ENCODE results near the gene NAA40.
"Not testable (repeated sequence)": the region's sequence is repeated elsewhere in the genome, so short reads cannot be mapped to it uniquely, and the experiment has no call there.

The NAA40 gene

GRCh38 chr11:63958008-63958407, 19.2 kb downstream of the NAA40 start:
- Histone ChIP-seq H3K9ac (ENCODE audit: low read depth in 1 of 2, low read length in 2 of 2) (no peak overlapping the region), H3K4me3 (ENCODE audit: low read depth in 1 of 2, low read length in 2 of 2) (no peak overlapping the region), H3K4me1 (ENCODE audit: control insufficient read depth in 1 of 2, insufficient read depth in 2 of 2, low read length in 2 of 2) (peaks cover 0 to 6% of the 10 kb centered on the region in 2 donors), H3K36me3 (ENCODE audit: control insufficient read depth in 1 of 2, insufficient read depth in 2 of 2, low read length in 2 of 2) (peaks cover 4 to 34% of the 10 kb centered on the region in 2 donors), H3K27me3 (ENCODE audit: control insufficient read depth in 1 of 2, insufficient read depth in 2 of 2, low read length in 2 of 2) (no peaks in the 10 kb centered on the region), H3K9me3 (ENCODE audit: control insufficient read depth in 1 of 2, low read length in 2 of 2) (no peaks in the 10 kb centered on the region), H3K27ac (ENCODE audit: low read depth, low read length) (no peak overlapping the region)

GRCh38 chr11:63961608-63962412, 23.0 kb downstream of the NAA40 start:
- Histone ChIP-seq H3K9ac (ENCODE audit: low read depth in 1 of 2, low read length in 2 of 2) (no peak overlapping the region), H3K27me3 (ENCODE audit: control insufficient read depth in 1 of 2, insufficient read depth in 2 of 2, low read length in 2 of 2) (no peaks in the 10 kb centered on the region), H3K9me3 (ENCODE audit: control insufficient read depth in 1 of 2, low read length in 2 of 2) (no peaks in the 10 kb centered on the region), H3K4me3 (ENCODE audit: low read depth in 1 of 2, low read length in 2 of 2) (no peak overlapping the region), H3K4me1 (ENCODE audit: control insufficient read depth in 1 of 2, insufficient read depth in 2 of 2, low read length in 2 of 2) (peaks cover 0 to 6% of the 10 kb centered on the region in 2 donors), H3K36me3 (ENCODE audit: control insufficient read depth in 1 of 2, insufficient read depth in 2 of 2, low read length in 2 of 2) (no peaks in the 10 kb centered on the region), H3K27ac (ENCODE audit: low read depth, low read length) (no peak overlapping the region)

- H3K36me3 ChIP-seq (ENCODE audit: control insufficient read depth in 1 of 2, insufficient read depth in 2 of 2, low read length in 2 of 2) = not testable (repeated sequence)
Observed at GRCh38 chr11:63963895-63964294, 25.1 kb downstream of the NAA40 start.

GRCh38 chr11:63966444-63966843, 27.6 kb downstream of the NAA40 start:
- Histone ChIP-seq H3K4me1 (ENCODE audit: control insufficient read depth in 1 of 2, insufficient read depth in 2 of 2, low read length in 2 of 2) (peaks cover 0 to under 1% of the 10 kb centered on the region in 2 donors), H3K9ac (ENCODE audit: low read depth in 1 of 2, low read length in 2 of 2) (no peak overlapping the region), H3K27me3 (ENCODE audit: control insufficient read depth in 1 of 2, insufficient read depth in 2 of 2, low read length in 2 of 2) (peaks cover 0 to 1% of the 10 kb centered on the region in 2 donors), H3K9me3 (ENCODE audit: control insufficient read depth in 1 of 2, low read length in 2 of 2) (no peaks in the 10 kb centered on the region), H3K4me3 (ENCODE audit: low read depth in 1 of 2, low read length in 2 of 2) (no peak overlapping the region), H3K36me3 (ENCODE audit: control insufficient read depth in 1 of 2, insufficient read depth in 2 of 2, low read length in 2 of 2) (no peaks in the 10 kb centered on the region), H3K27ac (ENCODE audit: low read depth, low read length) (no peak overlapping the region)

More at GRCh38 chr11:63963895-63964294, 25.1 kb downstream of the NAA40 start:
- H3K9ac ChIP-seq (ENCODE audit: low read depth in 1 of 2, low read length in 2 of 2); H3K27me3 ChIP-seq (ENCODE audit: control insufficient read depth in 1 of 2, insufficient read depth in 2 of 2, low read length in 2 of 2); H3K27ac ChIP-seq (ENCODE audit: low read depth, low read length); H3K4me1 ChIP-seq (ENCODE audit: control insufficient read depth in 1 of 2, insufficient read depth in 2 of 2, low read length in 2 of 2); H3K9me3 ChIP-seq (ENCODE audit: control insufficient read depth in 1 of 2, low read length in 2 of 2); H3K4me3 ChIP-seq (ENCODE audit: low read depth in 1 of 2, low read length in 2 of 2): not testable (repeated sequence)

DNA sequence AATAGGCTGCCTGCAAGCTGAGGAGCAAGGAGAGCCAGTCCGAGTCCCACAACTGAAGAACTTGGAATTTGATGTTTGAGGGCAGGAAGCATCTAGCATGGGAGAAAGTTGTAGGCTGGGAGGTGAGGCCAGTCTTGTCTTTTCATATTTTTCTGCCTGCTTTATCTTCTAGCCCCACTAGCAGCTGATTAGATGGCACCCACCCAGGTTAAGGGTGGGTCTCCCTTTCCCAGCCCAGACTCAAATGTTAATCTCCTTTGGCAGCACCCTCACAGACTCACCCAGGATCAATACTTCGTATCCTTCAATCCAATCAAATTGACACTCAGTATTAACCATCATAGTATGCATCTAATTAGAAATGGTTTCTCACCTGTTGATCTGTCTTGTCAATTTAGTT, 30.7 kb downstream of the NAA40 start:
- H3K36me3 ChIP-seq (ENCODE audit: control insufficient read depth in 1 of 2, insufficient read depth in 2 of 2, low read length in 2 of 2) = no peaks in the 10 kb centered on the region
- no peak overlapping the region for H3K9ac ChIP-seq (ENCODE audit: low read depth in 1 of 2, low read length in 2 of 2)
- H3K27ac ChIP-seq (ENCODE audit: low read depth, low read length) = no peak overlapping the region
- no peaks in the 10 kb centered on the region for H3K9me3 ChIP-seq (ENCODE audit: control insufficient read depth in 1 of 2, low read length in 2 of 2)
- H3K27me3 ChIP-seq (ENCODE audit: control insufficient read depth in 1 of 2, insufficient read depth in 2 of 2, low read length in 2 of 2) = peaks cover 0 to 5% of the 10 kb centered on the region in 2 donors
- H3K4me1 ChIP-seq (ENCODE audit: control insufficient read depth in 1 of 2, insufficient read depth in 2 of 2, low read length in 2 of 2) = no peaks in the 10 kb centered on the region
- no peak overlapping the region for H3K4me3 ChIP-seq (ENCODE audit: low read depth in 1 of 2, low read length in 2 of 2)

GRCh38 chr11:63970902-63971301, 32.1 kb downstream of the NAA40 start:
- Histone ChIP-seq H3K9ac (ENCODE audit: low read depth in 1 of 2, low read length in 2 of 2) (no peak overlapping the region), H3K4me1 (ENCODE audit: control insufficient read depth in 1 of 2, insufficient read depth in 2 of 2, low read length in 2 of 2) (peaks cover 5 to 6% of the 10 kb centered on the region in 2 donors), H3K27ac (ENCODE audit: low read depth, low read length) (no peak overlapping the region), H3K9me3 (ENCODE audit: control insufficient read depth in 1 of 2, low read length in 2 of 2) (no peaks in the 10 kb centered on the region), H3K36me3 (ENCODE audit: control insufficient read depth in 1 of 2, insufficient read depth in 2 of 2, low read length in 2 of 2) (peaks cover 2% of the 10 kb centered on the region in 2 donors), H3K4me3 (ENCODE audit: low read depth in 1 of 2, low read length in 2 of 2) (no peak overlapping the region), H3K27me3 (ENCODE audit: control insufficient read depth in 1 of 2, insufficient read depth in 2 of 2, low read length in 2 of 2) (peaks cover 0 to 5% of the 10 kb centered on the region in 2 donors)

DNA sequence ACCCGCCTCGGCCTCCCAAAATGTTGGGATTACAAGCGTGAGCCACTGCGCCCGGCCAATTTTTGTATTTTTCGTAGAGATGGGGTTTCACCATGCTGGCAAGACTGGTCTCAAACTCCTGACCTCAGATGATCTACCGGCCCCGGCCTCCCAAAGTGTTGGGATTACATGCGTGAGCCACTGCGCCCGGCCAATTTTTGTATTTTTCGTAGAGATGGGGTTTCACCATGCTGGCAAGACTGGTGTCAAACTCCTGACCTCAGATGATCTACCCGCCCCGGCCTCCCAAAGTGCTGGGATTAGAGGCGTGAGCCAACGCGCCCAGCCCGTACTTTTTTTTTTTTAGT, 35.1 kb downstream of the NAA40 start:
- not testable (repeated sequence) for H3K27me3 ChIP-seq (ENCODE audit: control insufficient read depth in 1 of 2, insufficient read depth in 2 of 2, low read length in 2 of 2); H3K27ac ChIP-seq (ENCODE audit: low read depth, low read length); H3K9ac ChIP-seq (ENCODE audit: low read depth in 1 of 2, low read length in 2 of 2); H3K4me3 ChIP-seq (ENCODE audit: low read depth in 1 of 2, low read length in 2 of 2); H3K9me3 ChIP-seq (ENCODE audit: control insufficient read depth in 1 of 2, low read length in 2 of 2)
- Histone ChIP-seq H3K4me1 (ENCODE audit: control insufficient read depth in 1 of 2, insufficient read depth in 2 of 2, low read length in 2 of 2) (peaks cover 14 to 15% of the 10 kb centered on the region in 2 donors), H3K36me3 (ENCODE audit: control insufficient read depth in 1 of 2, insufficient read depth in 2 of 2, low read length in 2 of 2) (peaks cover 4 to 12% of the 10 kb centered on the region in 2 donors)

- Histone ChIP-seq H3K27me3 (ENCODE audit: control insufficient read depth in 1 of 2, insufficient read depth in 2 of 2, low read length in 2 of 2) (peaks cover 0 to 5% of the 10 kb centered on the region in 2 donors), H3K4me3 (ENCODE audit: low read depth in 1 of 2, low read length in 2 of 2) (peak within 1 kb of the TSS; percentile 90 to 99), H3K4me1 (ENCODE audit: control insufficient read depth in 1 of 2, insufficient read depth in 2 of 2, low read length in 2 of 2) (peaks cover 14 to 15% of the 10 kb centered on the region in 2 donors), H3K27ac (ENCODE audit: low read depth, low read length) (peak within 1 kb of the TSS; percentile 98), H3K9me3 (ENCODE audit: control insufficient read depth in 1 of 2, low read length in 2 of 2) (no peaks in the 10 kb centered on the region), H3K9ac (ENCODE audit: low read depth in 1 of 2, low read length in 2 of 2) (peak within 1 kb of the TSS; percentile 96 to 98), H3K36me3 (ENCODE audit: control insufficient read depth in 1 of 2, insufficient read depth in 2 of 2, low read length in 2 of 2) (peaks cover 4 to 17% of the 10 kb centered on the region in 2 donors)
Observed at GRCh38 chr11:63974259-63975143, 35.7 kb downstream of the NAA40 start, which contains the start of gene COX8A. Gene COX8A, plus strand, starts transcription at chr11:63974620. Its CDS starts 61 bp downstream, at chr11:63974681.

GRCh38 chr11:63978551-63979239, 39.9 kb downstream of the NAA40 start:
- peaks cover 14 to 15% of the 10 kb centered on the region in 2 donors for H3K4me1 ChIP-seq (ENCODE audit: control insufficient read depth in 1 of 2, insufficient read depth in 2 of 2, low read length in 2 of 2)
- H3K27ac ChIP-seq (ENCODE audit: low read depth, low read length) = no peak overlapping the region
- H3K4me3 ChIP-seq (ENCODE audit: low read depth in 1 of 2, low read length in 2 of 2) = no peak overlapping the region
- H3K9me3 ChIP-seq (ENCODE audit: control insufficient read depth in 1 of 2, low read length in 2 of 2) = no peaks in the 10 kb centered on the region
- no peaks in the 10 kb centered on the region for H3K27me3 ChIP-seq (ENCODE audit: control insufficient read depth in 1 of 2, insufficient read depth in 2 of 2, low read length in 2 of 2)
- H3K9ac ChIP-seq (ENCODE audit: low read depth in 1 of 2, low read length in 2 of 2) = no peak overlapping the region
- peaks cover 4 to 17% of the 10 kb centered on the region in 2 donors for H3K36me3 ChIP-seq (ENCODE audit: control insufficient read depth in 1 of 2, insufficient read depth in 2 of 2, low read length in 2 of 2)
